ENCODE measurements around the gene CR1L. TPM values are rescaled to one million over a fixed set of nuclear protein-coding genes. Genes with fewer than 3 reads are reported as not detected.

The CR1L gene
- total and polyA plus RNA-seq, 2 donors, result 0.46 to 0.85 TPM

Other genes starting within 250 kb of the CR1L start
- gene CR2, start 190.8 kb upstream of the CR1L start, total RNA-seq, result 8.5 TPM
- 4.6 TPM for gene CR2, start 190.8 kb upstream of the CR1L start, polyA plus RNA-seq
- gene CR1, start 149.0 kb upstream of the CR1L start, total RNA-seq, result 1.5 TPM
- 1.6 TPM for gene CR1, start 149.0 kb upstream of the CR1L start, polyA plus RNA-seq
- gene CD46, start 106.9 kb downstream of the CR1L start, total RNA-seq, result 69.7 TPM
- 152 TPM for gene CD46, start 106.9 kb downstream of the CR1L start, polyA plus RNA-seq